Esophagus muscularis mucosa (tissue), 4 donors: ENCODE measurements around the gene CGB3.
"Not testable (repeated sequence)": the region's sequence is repeated elsewhere in the genome, so short reads cannot be mapped to it uniquely, and the experiment has no call there.

ENCODE experiments used
- EP300 ChIP-seq: sonication (generic); formaldehyde crosslinking; IDR thresholded peaks from one replicate; pipeline ENCODE4 v1.6.1; 2017; ENCODE audit warnings: antibody characterized with exemption
- POLR2A ChIP-seq: fragments of 450-650 bp; IDR thresholded peaks from one replicate; pipeline ENCODE4 v1.6.1; 2017; ENCODE audit warnings: antibody characterized with exemption, moderate library complexity, mild to moderate bottlenecking, low read depth
- POLR2AphosphoS5 ChIP-seq, 2 donors: sonication (generic); formaldehyde crosslinking; IDR thresholded peaks; one replicate each; pipeline ENCODE4 v1.6.1; 2017; ENCODE audit warnings: antibody characterized with exemption in 2 of 2
- TF ChIP-seq, protein P1 (sequence below), 3 experiments: fragments of 200-600 bp in 2 of 3; fragments of 450-650 bp in 1 of 3; sonication (generic) in 2 of 3; IDR thresholded peaks; one replicate each; pipeline ENCODE4 v1.5.1; 2017 to 2019; ENCODE audit warnings: antibody characterized with exemption in 3 of 3, mild to moderate bottlenecking in 2 of 3, moderate library complexity in 1 of 3

DNA sequence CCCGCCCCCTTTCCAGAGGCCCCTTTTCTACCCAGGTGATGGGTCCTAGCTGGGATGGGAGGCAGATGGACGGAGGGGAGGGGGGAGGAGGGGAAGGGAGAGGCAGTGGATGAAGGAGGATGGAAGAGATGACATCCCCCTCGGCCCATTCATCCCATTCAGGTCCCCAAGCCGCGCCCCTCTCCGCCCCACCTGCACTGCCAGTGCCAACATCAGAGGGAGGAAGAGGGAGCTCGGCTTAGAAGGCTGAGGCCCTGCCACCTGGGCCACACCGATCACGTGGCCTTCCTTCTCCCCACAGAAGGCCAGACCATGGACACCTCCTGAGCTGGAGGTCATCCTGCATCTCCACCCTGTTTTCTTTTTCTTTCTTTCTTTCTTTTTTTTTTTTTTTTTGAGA is 4.6 kb upstream of the CGB3 start:
- TF ChIP-seq, protein P1, sequence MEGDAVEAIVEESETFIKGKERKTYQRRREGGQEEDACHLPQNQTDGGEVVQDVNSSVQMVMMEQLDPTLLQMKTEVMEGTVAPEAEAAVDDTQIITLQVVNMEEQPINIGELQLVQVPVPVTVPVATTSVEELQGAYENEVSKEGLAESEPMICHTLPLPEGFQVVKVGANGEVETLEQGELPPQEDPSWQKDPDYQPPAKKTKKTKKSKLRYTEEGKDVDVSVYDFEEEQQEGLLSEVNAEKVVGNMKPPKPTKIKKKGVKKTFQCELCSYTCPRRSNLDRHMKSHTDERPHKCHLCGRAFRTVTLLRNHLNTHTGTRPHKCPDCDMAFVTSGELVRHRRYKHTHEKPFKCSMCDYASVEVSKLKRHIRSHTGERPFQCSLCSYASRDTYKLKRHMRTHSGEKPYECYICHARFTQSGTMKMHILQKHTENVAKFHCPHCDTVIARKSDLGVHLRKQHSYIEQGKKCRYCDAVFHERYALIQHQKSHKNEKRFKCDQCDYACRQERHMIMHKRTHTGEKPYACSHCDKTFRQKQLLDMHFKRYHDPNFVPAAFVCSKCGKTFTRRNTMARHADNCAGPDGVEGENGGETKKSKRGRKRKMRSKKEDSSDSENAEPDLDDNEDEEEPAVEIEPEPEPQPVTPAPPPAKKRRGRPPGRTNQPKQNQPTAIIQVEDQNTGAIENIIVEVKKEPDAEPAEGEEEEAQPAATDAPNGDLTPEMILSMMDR (IDR thresholded peaks at IDR 0.05): not testable (repeated sequence)
- TF ChIP-seq POLR2AphosphoS5 (IDR thresholded peaks at IDR 0.05); POLR2A; EP300: not testable (repeated sequence)
